Activated CD4-positive, CD25-positive, alpha-beta regulatory T cell treated with anti-CD3 and anti-CD28 coated beads, Interleukin-2, amount 50 U/mL, for 72 hours (primary cell): ENCODE data around the gene ASPDH.
A peak's percentile ranks its signal among the peaks of the same experiment; 100 is the strongest.

ENCODE experiments used
- DNase-seq: peaks from one replicate; pipeline ENCODE4 v3.0.0; 2021

ASPDH gene

GRCh38 chr19:50512999-50513745 lies 541 bp downstream of the ASPDH start:
- DNase-seq, result no peak

GRCh38 chr19:50512112-50512998 lies 1.4 kb downstream of the ASPDH start:
- no peak for DNase-seq

- DNase-seq, result peak; percentile 90
Observed at GRCh38 chr19:50511069-50511822, 2.5 kb downstream of the ASPDH start, which contains the start of gene JOSD2. JOSD2 (minus strand) TSS chr19:50511191; CDS start chr19:50510431, 760 bp downstream.

- DNase-seq, result no peak
Observed at GRCh38 chr19:50510700-50511068, 3.0 kb downstream of the ASPDH start.

GRCh38 chr19:50510121-50510670 lies 3.5 kb downstream of the ASPDH start:
- no peak for DNase-seq

- DNase-seq, result no peak
Observed at GRCh38 chr19:50509366-50509765, 4.3 kb downstream of the ASPDH start.

- DNase-seq, result no peak
Observed at GRCh38 chr19:50508843-50509190, 4.9 kb downstream of the ASPDH start.

GRCh38 chr19:50507376-50507775 lies 6.3 kb downstream of the ASPDH start:
- no peak for DNase-seq

GRCh38 chr19:50506700-50507099 lies 7.0 kb downstream of the ASPDH start:
- DNase-seq, result no peak

GRCh38 chr19:50505856-50506611 lies 7.7 kb downstream of the ASPDH start:
- no peak for DNase-seq

- DNase-seq, result no peak
Observed at GRCh38 chr19:50501568-50502475, 11.9 kb downstream of the ASPDH start.

- no peak for DNase-seq
Observed at GRCh38 chr19:50501186-50501567, 12.5 kb downstream of the ASPDH start.

GRCh38 chr19:50500753-50501151 lies 13.0 kb downstream of the ASPDH start:
- no peak for DNase-seq

- DNase-seq, result no peak
Observed at GRCh38 chr19:50500060-50500752, 13.5 kb downstream of the ASPDH start.

GRCh38 chr19:50498219-50499056 lies 15.3 kb downstream of the ASPDH start:
- DNase-seq, result no peak

- DNase-seq, result no peak
Observed at GRCh38 chr19:50497022-50497405, 16.7 kb downstream of the ASPDH start.

GRCh38 chr19:50496189-50497021 lies 17.3 kb downstream of the ASPDH start:
- DNase-seq, result no peak

GRCh38 chr19:50495020-50495531 lies 18.6 kb downstream of the ASPDH start:
- DNase-seq, result no peak
